Measurements from ENCODE around the gene SH3BP5. TPM values are rescaled to one million over a fixed set of nuclear protein-coding genes. Genes with fewer than 3 reads are reported as not detected.

SH3BP5 gene
- total RNA-seq, 1 experiment from 2014 or later, result 13.9 TPM

- ChIA-PET RAD21 (ENCODE audit: low non-redundant PET in 1 of 2, low total read pairs in 2 of 2, uncharacterized antibody in 2 of 2, unreplicated experiment in 2 of 2) (no interaction called here), POLR2A (no interaction called here), CTCF (interaction anchor here (1.1 kb wide), 1 partner anchor 10 kb away, joined by 6 read pairs; the partner anchor contains the start of gene SH3BP5)
- Histone ChIP-seq H3K9me3 (ENCODE audit: control insufficient read depth in 1 of 2, insufficient read depth in 1 of 2, low read depth in 1 of 2, low read length in 2 of 2) (no peaks in the 10 kb centered on the region), H3K27me3 (ENCODE audit: insufficient read depth, low read length) (no peaks in the 10 kb centered on the region), H3K9ac (ENCODE audit: low read length) (no peak overlapping the region), H3K4me1 (ENCODE audit: control insufficient read depth in 1 of 2, insufficient read depth in 2 of 2, low read length in 2 of 2) (peaks cover 19 to 23% of the 10 kb centered on the region in 2 experiments; a peak in 3 of 4 replicates), H2AFZ (ENCODE audit: low read depth, low read length, poor library complexity, severe bottlenecking) (no peak overlapping the region), H3K9me2 (ENCODE audit: insufficient read depth) (no peaks in the 10 kb centered on the region), H3K79me2 (ENCODE audit: insufficient read depth, low read length) (peaks cover 16% of the 10 kb centered on the region; the same call in 1 of the 2 replicates), H3K36me3 (ENCODE audit: control insufficient read depth in 1 of 2, insufficient read depth in 2 of 2, low read length in 2 of 2) (peaks cover 0 to 6% of the 10 kb centered on the region in 2 experiments; a peak in 1 of 4 replicates), H3K4me3 (replicated peaks in 1 of 2; ENCODE audit: low read depth in 1 of 2, low read length in 2 of 2) (no peak overlapping the region), H3K4me2 (ENCODE audit: low read length) (no peak overlapping the region), H3K27ac (ENCODE audit: low read depth, low read length) (no peak overlapping the region), H4K20me1 (ENCODE audit: insufficient read depth) (no peaks in the 10 kb centered on the region)
- no peak for ATAC-seq
- intact Hi-C loops (cut with micrococcal nuclease), result no loop called here
- no peak for TF ChIP-seq POLR2A (IDR thresholded peaks at IDR 0.05; ENCODE audit: borderline replicate concordance, extremely low read depth, insufficient read depth, insufficient read length)
- TF ChIP-seq ATF3 (IDR thresholded peaks at IDR 0.05), result no peak
- TF ChIP-seq ZNF274 (IDR thresholded peaks at IDR 0.05; ENCODE audit: low read depth, low read length), result no peak
- no peak for TF ChIP-seq SIN3A (IDR thresholded peaks at IDR 0.05; ENCODE audit: low read depth)
- no peak for TF ChIP-seq SRF (IDR thresholded peaks at IDR 0.05; ENCODE audit: low read depth)
- TF ChIP-seq REST (IDR thresholded peaks at IDR 0.05; ENCODE audit: low read depth), result no peak
- no peak for TF ChIP-seq ZBTB33 (IDR thresholded peaks at IDR 0.05; ENCODE audit: extremely low read depth, insufficient replicate concordance, low read length)
- no peak for TF ChIP-seq ELF1 (IDR thresholded peaks at IDR 0.05; ENCODE audit: borderline replicate concordance, low read depth)
- TF ChIP-seq EZH2 (IDR thresholded peaks at IDR 0.05), result no peak
- TF ChIP-seq FOSL1 (IDR thresholded peaks at IDR 0.05; ENCODE audit: low read depth), result no peak
- no peak for TF ChIP-seq CTCF (IDR thresholded peaks at IDR 0.05 in 2 of 3, conservative IDR thresholded peaks at IDR 0.05 in 1 of 3; ENCODE audit: borderline replicate concordance in 1 of 3, insufficient read depth in 1 of 3, low read depth in 2 of 3, low read length in 2 of 3)
- TF ChIP-seq TCF7L2 (IDR thresholded peaks at IDR 0.05; ENCODE audit: borderline replicate concordance, extremely low read depth, insufficient read depth, insufficient read length), result no peak
- TF ChIP-seq POLR2AphosphoS5 (IDR thresholded peaks at IDR 0.05; ENCODE audit: low read depth, low read length), result no peak
- no peak for TF ChIP-seq CEBPB (IDR thresholded peaks at IDR 0.05; ENCODE audit: low read depth)
- no peak for TF ChIP-seq JUND (IDR thresholded peaks at IDR 0.05)
- no peak for DNase-seq (ENCODE audit: low read depth, low spot score)
- no TSS peak for BruUV-seq (replicated peaks)
Measured at GRCh38 chr3:15323063-15323462, 9.3 kb downstream of the SH3BP5 start.
